Stimulated activated CD4-positive, alpha-beta T cell treated with anti-CD3 and anti-CD28 coated beads, Interleukin-12 subunit alpha, Interleukin-12 subunit beta, amount 100 ng/mL, for 48 hours (primary cell): ENCODE results near the gene LUM.

Source experiments
- DNase-seq, 3 donors: peaks; one replicate each; pipeline ENCODE4 v3.0.0-alpha.2; 2020; ENCODE audit warnings: low read depth in 2 of 3, low spot score in 1 of 3

Gene LUM, protein sequence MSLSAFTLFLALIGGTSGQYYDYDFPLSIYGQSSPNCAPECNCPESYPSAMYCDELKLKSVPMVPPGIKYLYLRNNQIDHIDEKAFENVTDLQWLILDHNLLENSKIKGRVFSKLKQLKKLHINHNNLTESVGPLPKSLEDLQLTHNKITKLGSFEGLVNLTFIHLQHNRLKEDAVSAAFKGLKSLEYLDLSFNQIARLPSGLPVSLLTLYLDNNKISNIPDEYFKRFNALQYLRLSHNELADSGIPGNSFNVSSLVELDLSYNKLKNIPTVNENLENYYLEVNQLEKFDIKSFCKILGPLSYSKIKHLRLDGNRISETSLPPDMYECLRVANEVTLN

DNA sequence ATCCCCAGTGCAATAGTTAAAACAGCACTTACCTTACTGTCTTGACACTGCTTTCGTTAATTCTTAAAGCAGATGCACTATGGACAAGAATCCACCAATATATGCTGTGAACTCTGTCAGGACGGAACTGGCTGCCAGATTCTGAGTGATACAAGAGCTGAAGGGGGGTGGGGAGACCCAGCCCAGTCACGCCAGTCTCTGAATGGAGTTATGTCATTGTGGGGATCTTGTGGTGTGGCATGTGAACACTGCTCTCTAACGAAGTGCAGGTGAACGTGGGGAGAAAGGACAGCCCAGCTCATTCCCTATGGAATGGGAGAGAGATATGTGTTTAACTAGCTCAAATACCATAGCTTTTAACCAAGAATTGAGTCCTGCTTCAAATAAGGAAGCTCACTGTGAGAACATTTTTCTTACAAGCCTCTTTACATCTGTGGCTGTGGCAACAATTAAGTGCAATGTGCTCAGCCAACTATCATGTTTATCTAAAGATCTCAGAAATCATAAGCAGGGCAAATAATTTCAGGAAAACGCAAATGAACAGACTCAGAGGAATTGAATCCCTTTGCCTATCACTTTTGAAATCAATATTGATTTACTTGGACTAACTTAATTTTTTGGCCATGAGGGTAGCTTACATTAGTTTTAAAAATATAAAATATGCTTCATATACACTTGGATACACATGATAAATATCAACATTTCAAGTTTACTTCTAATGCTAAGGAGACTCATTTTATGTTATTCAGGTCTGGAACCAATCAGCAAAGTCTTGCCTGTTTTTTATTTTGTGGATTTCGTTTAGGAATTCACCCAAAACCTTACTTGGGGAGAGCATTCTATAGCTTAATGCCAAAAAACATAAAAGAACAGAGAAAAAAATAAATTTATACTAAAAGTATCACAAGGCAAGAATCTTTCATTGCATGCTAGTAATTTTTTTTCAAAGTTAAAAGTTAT, at the start of gene LUM:
Gene LUM (minus strand): TSS at position 129 of the 960 bp plus-strand sequence. CDS start 2,515 bp downstream, outside the sequence.
- no peak for DNase-seq

DNA sequence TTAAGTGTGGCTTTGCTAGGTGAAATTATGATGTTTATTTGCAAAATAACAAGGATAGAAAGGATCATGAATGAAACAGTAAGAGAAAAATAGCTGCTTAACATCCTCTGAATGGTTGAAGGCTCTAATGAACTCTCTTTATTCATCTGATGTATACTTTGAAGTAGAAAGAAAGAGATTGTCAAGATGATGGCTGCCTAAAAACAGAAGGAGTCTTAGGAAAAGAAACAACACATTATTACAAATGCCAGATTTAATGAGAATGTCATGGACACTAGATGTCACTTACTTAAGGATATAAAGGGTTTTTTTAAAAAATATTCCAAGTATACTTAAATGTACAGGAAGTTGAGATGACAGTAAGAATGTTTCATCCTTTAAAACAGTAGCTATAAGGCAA, 49.7 kb upstream of the LUM start:
- no peak for DNase-seq

DNA sequence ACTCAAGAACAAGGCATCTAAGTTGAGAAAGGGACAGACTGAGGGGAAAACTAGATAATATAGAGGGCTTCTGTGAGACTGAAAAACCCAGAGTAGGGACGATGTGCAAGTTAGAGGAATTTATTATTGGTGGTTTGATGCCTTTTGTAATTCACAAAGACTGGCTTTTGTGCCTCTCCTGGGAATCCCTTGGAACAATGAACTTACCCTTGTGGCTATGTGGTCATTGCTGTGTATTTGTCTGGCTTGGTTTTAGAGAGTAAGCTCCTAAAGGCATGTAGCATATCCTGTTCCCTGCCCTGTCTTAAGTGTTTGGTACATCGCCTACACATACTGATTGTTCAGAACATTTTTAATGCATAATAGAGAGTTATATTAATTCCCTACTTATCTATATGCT, 44.7 kb upstream of the LUM start:
- no peak for DNase-seq

DNA sequence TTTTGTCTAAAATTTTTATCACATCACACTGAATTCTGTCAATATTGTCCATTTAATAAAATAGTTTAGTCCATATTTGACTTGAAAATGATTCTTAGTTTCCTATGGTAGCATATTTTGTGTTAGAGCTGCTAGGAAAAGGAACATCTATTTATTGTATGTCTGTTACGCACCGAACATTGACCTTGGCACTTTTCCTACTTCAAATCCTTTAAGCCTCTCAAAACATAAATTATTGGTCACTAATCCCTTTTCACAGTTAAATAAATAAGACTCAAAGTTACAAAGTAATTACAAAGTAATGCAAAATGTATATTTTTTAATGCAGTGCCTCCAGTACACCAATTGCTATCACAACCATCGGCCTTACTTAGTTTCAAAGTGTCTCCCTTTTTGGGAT, 42.8 kb upstream of the LUM start:
- DNase-seq, result no peak

DNA sequence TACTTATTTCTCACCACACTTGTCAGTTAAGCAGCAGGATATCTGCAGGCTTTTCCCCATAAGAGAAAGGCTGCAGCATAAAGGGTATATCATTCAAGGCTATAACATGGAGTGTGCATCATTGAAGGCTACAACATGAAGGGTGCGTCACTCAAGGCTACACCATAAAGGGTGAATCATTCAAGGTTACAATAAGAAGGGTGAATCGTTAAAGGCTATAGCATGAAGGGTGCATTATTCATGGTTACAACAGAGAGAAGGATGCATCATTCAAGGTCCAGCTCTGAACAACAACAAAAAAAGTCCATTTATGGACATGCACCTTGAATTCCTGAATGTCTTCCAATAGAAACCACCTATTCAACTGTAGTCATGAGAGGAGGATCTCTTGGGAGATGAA, 32.8 kb upstream of the LUM start:
- DNase-seq, result no peak

DNA sequence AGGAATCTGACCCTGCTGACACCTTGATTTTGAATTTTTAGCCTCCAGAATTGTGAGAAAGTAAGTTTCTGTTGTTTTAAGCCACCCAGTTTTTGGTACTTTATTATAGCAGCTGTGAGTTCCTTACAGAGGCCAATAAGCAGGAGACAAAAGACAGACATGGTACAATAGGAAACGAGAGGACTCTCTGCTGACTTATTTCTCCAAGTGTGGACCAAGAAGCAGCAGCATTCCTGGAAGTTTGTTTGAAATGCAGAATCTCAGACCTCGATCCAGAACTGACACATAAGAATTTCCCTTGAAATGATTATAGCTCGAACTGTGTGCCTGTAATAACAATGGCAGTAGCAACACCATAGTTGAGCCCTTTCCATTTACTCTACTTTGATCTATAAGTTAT, 31.9 kb upstream of the LUM start:
- DNase-seq, result no peak

DNA sequence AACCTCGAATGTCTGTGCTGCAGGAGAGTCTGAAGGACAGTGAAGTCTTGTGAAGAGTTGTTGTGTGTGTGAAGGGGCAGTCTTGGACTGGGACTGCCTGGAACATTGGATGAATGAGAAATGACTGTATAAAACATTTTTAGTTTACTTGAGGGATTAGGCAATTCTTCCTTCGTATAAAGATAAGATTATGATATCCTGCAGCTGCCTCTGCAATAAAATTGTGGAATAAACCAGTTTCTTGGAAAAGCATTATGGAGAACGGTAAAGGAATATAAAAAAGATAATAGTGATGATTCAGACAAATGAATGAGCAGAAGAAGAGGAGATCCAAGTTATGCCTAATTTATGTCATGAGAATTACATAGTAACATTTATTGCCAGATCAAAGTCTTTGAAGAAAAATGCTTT, 30.9 kb upstream of the LUM start:
- no peak for DNase-seq

DNA sequence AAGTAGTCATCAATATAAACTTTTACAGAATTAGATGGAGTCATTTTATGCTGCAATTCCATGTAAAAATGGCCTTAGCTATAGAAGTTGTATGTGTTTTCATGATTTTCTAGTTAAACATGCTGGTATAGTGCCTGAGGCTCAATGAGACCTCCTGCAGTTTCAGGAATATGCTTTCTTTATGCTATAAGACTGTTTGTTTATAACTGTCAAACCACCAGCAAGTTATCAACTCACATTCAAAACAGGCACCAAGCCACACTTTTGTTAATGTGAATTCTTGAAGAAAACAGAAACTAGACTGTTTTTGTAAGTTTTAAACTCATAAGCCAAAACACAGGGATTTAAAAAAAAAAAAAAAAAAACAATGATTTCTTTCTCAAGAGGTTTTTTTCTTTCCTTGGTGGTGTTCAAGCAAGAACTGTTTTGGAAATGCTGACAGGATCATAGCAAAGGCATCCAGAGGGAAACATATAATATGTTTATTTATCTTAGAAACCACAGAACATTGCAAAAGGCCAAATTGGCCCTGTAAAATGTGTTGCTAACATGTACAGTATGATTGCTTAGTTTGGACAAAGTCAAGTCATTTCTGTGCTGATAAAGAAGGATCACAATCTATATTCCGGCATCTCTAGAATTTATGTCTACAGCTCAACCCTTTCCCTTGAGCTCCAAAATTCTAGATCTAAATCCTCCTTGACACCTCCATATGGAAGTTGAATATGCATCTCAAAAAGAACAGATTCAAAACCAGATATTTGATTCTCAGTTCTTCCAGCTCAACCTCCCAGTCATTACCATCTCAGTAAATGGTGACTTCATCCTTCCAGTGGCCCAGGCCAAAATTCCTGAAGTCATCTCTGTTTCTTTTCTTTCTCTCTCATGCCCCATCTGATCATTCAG, 29.0 kb upstream of the LUM start:
- DNase-seq, result no peak

DNA sequence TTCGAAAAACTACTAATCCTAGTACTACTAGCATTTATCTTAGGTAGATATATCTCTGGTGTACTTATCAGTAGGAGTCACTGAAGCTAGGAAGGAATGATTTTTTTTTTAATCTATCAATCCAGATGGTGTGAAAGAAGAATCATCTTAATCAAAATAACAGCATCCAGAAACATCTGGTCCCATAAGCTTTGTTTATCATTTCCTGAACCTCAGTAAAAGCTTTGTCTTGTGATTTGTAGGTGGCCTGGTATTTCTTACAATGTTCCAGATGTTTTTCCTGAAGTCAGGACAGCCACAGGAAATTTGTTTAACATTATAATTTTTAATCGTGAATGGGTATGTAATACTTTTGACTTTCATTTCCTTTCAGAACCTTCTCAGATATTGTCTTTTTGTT, 28.0 kb upstream of the LUM start:
- DNase-seq, result no peak

DNA sequence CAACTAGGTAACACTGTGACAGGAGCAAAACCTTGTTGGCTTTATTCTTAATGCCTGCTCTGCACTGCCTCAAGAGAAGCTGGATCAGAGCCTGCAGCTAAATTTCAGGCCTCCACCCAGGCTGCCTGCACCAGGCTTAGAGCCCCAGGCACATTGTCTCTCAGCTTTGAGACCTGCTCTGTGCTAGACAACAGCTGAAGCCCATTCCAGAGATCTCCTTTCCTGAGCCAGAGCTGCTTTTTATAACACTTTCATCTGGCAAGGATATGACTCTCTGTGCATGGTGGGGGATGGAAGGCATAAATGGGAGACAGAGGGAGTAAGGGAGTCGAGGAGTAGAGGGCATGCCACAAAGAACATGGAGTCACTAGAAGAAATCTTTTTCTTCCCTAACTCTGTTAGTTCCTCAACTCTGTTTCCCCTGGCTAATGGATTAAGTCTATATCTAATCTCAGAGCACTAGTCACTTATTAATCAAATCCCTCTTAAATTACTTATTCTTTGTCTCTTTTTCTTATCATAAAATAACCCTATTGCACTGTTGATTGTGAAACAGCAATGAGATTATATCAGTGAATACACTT, 27.1 kb upstream of the LUM start:
- no peak for DNase-seq

DNA sequence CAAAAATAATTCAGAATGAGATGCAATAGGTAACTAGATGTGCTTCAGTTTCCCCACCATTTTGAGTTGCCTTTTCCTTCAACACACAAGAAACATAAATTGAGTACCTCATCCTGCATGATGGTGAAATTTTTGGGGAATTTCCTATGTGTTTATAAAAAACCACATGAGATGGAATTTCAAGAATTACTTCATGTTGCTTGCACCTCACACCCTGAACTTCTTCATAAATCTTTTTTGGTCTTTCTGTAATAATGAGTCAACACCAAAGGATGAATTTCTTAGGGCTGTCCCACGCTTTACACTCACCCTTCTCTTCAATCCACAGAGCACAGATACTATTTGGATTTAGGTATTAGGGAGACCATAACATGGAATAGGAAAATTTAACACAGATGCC, 22.6 kb upstream of the LUM start:
- DNase-seq, result no peak

DNA sequence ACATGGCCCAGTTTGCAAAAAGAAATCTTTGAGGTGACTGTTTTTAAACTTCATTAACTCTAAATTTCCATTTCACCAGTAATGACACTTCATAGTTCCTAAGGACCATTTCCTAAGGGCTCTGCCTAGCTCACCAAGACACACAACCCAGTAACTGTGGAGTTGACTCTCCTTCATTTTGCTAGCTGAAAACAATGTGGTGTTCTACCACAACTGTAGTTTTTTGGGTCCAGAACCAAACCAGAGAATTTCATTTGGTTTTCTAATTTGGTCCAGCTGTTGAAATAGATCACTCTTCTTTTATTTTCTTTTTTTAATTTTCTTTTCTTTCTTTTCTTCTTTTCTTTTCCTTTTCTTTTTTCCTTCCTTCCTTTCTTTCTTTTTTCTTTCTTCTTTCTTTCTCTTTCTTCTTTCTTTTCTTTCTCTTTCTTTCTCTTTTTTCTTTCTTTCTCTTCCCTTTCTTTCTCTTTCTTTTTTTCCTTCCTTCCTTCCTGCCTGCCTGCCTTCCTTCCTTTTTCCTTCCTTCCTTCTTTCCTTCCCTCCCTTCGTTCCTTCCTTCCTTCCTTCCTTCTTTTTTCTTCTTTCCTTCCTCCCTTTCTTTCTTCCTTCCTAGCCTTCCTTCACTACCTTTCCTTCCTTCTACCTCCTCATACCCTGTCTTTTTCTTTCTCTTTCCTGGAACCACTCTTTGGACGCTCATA, 18.5 kb upstream of the LUM start:
- DNase-seq, result no peak

DNA sequence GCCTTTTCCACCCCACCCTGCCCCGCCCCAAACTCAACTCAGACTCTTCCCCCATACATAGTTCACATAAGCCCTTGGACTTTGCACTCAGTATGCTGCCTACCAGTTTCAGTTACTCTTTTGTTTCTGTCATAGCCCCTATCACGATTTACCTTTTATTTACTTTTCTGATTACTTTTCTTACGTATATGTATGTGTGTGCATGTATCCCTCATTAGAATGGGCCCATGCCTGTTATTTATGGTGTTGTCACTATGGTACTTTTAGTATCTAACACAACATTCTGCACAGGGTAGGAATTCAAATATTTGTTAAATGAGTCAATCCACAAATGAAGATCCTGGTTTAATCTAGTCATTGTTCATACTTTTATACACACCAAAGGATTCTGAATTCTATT, 16.5 kb upstream of the LUM start:
- DNase-seq, result no peak

DNA sequence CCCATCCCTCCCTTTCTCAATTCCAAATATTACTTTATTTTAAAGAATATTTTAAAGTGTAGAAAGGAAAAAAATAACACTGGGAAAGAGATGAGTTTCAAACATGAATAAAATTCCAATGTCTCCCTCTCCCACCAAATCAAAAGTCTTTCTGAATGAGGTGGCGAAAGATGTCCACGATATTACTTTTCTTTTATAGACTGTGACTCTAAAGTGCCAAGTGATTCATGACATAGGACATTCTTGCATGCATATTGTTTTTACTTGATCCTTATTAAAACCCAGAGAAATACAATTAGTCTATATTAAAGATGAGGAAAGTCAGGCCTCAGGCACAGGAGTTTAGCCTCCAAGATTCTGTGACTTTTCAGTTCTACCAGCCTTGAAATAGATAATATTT, 16.0 kb upstream of the LUM start:
- no peak for DNase-seq

DNA sequence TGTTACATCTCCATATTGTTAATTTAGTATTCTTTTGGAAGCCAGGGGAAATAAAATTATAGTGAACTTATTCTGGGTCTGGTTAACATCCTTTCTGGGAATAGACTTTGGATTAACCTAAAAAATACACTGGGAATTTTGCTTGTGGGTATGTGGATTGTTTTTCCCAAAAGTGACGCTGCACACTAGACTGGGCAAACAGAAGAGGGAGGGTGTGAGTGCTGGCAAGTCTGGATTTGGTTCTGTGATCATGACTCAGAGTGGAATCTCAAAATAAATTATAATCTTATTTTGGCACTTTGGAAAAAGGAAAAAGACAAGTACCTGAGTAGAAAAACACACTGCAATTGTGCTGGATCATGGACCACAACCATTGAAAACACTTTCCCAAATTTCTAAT, 15.2 kb upstream of the LUM start:
- no peak for DNase-seq

DNA sequence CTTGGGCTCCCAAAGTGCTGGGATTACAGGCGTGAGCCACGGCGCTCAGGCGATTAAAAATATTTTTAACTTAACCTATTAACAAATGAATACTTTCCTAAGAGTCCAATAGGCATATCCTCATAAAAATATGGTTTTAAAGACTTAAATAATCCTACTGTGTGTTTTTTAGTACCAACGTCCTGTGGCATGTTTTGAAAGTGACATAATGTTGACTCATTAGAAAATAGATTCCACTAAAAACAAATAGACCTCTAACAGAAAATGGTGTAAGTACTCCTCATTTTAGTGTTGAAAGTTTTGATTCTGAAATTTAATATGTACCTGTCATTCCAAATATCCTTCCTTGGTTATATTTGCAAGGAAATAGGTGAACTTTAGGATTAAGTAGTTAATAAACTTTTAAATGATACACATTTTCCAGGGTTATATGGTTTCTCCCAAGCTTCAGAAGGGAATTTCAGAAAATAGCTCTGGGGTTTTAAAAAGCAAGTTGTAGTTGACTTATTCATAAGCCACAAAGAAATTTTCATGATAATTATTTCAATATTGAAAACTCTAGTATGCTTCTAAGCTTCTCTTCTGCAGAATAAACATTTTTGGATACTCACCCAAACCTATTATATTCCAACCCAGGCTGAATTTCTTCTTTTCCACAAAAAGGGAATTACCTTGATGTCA, 12.1 kb upstream of the LUM start:
- no peak for DNase-seq

DNA sequence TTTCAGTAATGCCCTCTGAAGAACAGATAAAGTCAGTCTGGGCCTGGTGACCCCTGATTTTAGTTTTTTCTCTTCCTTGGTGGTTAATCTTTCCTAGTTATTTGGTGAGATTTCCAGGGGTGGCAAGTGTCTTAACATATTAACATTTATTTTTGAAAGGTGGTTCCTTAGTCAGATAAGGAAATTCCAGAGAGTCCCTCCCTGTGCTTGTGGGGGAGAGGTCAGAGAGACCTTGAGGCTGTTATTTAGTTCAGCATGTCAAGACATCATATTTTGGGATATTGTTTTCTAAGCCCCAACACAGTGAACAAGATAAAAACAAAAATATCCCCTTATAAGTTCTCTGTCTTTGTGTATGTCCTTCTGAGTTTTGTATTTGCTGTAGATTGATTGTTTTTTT, 9.5 kb upstream of the LUM start:
- no peak for DNase-seq

DNA sequence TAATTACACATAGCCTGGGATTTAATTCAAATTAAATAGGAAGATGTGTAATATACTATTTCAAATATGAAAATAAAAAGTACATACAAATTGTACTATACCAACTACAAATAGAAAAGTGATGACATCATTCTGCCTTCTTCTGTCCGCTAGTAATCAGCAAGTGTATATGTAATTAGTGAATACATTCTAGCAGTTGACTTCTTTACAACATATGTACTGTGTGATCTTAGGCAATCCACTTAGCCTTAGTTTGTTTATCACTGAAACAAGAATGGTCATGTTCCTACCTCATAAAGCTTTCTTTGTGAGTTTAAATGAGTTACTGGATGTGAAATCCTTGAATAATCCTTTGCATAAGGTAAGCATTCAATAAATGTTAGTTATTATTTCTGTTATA, 7.8 kb upstream of the LUM start:
- DNase-seq, result no peak

DNA sequence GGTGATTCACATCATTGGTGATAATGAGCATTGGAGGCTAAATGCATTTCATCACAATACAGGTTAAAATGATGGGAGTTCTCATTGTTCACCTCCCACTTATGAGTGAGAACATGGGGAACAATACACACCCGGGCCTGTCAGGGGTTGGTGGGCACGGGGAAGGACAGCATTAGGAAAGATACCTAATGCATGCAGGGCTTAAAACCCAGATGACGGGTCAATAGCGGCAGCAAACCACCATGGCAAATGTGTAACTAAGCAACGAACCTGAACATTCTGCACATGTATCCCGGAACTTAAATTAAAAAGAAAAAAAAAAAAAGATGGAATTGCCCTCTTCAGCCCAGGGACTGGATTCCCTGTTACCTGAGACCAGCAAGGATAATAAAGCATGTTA, 2.3 kb upstream of the LUM start:
- DNase-seq, result no peak
